Omental fat pad (tissue), 4 donors: ENCODE data around the gene RELT. TPM values are rescaled to one million over a fixed set of nuclear protein-coding genes. Genes with fewer than 3 reads are reported as not detected.

ENCODE experiments used
- ATAC-seq: fragments of 150-250 bp; one replicate; pipeline ENCODE4 v1.9.1; 2016; ENCODE audit warnings: mild to moderate bottlenecking, moderate library complexity; ENCODE audit not compliant: low FRiP score
- DNase-seq: peaks from one replicate; pipeline ENCODE4 v3.0.0-alpha.2; 2019; ENCODE audit warnings: low spot score
- total RNA-seq, 4 donors: library from RNA; depleted of rRNA; stranded (reverse); fragments of >200 nt; gene quantifications; one replicate each; pipeline ENCODE4 v1.1.0, GENCODE V29; 2016
- TF ChIP-seq, protein P1 (sequence below), 3 donors: fragments of 450-650 bp; IDR thresholded peaks; one replicate each; pipeline ENCODE4 v1.5.1; 2016 to 2017; ENCODE audit warnings: antibody characterized with exemption in 3 of 3, mild to moderate bottlenecking in 3 of 3, moderate library complexity in 2 of 3

The RELT gene
- total RNA-seq, 4 donors from 2014 or later = 5.0 to 21.6 (median 9.0) TPM

DNA sequence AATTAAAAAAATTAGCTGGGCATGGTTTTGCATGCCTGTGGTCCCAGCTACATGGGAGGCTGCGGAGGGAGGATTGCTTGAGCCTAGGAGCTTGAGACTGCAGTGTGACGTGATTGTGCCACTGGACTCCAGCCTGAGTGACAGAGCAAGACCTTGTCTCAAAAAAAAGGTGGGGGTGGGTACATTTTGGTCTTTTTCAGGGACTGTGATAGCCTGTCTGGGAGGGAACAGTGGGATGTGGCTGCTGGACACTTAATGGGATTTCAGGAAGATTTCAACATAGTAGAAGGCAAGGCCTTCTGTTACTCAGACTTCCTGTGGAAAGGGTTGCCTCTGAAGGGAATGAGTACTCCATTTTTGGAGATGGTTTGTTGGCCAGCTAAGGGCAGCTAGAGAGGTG is 40.6 kb downstream of the RELT start:
- no peak for ATAC-seq
- TF ChIP-seq, protein P1, sequence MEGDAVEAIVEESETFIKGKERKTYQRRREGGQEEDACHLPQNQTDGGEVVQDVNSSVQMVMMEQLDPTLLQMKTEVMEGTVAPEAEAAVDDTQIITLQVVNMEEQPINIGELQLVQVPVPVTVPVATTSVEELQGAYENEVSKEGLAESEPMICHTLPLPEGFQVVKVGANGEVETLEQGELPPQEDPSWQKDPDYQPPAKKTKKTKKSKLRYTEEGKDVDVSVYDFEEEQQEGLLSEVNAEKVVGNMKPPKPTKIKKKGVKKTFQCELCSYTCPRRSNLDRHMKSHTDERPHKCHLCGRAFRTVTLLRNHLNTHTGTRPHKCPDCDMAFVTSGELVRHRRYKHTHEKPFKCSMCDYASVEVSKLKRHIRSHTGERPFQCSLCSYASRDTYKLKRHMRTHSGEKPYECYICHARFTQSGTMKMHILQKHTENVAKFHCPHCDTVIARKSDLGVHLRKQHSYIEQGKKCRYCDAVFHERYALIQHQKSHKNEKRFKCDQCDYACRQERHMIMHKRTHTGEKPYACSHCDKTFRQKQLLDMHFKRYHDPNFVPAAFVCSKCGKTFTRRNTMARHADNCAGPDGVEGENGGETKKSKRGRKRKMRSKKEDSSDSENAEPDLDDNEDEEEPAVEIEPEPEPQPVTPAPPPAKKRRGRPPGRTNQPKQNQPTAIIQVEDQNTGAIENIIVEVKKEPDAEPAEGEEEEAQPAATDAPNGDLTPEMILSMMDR (IDR thresholded peaks at IDR 0.05) = no peak
- DNase-seq = no peak

DNA sequence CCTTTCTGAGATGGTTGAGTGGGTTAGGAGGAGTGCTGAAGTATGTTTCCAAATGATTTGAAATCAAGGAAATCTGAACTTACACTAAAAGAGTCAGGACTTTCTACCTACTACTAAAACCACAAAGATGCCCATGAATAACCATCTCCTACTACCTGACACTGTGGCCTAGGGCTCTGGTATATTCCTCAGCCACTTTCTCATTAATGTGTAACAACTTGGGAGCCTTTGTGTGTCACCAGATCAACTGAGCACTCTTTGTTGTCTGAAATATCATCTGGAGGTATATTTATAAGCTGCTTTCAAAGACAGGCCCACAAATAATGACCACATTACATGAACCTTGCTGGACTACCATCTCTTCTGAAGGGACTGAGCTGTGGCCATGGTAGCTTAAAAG is 43.9 kb downstream of the RELT start:
- TF ChIP-seq, protein P1 (IDR thresholded peaks at IDR 0.05) = no peak
- ATAC-seq (no peak), DNase-seq (no peak)

DNA sequence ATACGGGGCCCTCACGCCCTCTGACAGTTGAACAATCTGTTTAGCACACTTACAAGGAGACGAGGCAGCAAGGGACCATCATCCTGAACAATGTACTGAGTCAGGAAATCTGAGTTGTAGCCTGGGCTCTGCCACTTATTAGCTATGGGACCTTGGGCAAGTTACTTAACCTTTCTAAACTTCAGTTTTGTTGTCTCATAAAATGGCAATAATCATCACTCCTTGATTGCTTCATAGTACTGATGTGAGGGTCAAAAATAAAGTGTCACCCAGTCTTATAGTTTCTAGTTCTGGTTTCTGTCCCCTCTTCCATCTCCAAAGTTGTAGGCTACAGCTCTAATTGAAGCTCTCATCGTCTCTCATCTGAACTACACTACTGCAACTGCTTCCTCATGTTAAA is 46.7 kb downstream of the RELT start:
- TF ChIP-seq, protein P1 (IDR thresholded peaks at IDR 0.05) = no peak
- no peak for ATAC-seq
- DNase-seq = no peak

DNA sequence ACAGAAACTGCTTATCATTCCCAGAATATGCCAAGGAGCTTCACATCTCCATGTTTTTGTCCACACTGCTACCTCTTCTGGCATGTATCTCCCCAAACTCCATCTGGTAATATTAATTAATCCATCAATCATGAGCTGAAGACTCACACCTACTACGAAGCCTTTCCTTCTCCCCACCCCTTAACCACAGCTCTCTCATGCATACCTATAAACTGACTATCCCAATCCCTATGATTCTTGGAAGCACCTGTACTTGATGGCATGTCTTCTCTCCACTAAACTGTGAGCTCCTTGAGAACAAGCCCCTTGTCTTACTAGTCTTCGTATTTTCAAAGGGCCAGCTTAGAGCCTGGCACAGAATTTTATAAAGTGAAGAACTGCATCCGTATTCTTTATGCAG is 47.3 kb downstream of the RELT start:
- ATAC-seq (no peak), DNase-seq (no peak)
- TF ChIP-seq, protein P1 (IDR thresholded peaks at IDR 0.05) = no peak

DNA sequence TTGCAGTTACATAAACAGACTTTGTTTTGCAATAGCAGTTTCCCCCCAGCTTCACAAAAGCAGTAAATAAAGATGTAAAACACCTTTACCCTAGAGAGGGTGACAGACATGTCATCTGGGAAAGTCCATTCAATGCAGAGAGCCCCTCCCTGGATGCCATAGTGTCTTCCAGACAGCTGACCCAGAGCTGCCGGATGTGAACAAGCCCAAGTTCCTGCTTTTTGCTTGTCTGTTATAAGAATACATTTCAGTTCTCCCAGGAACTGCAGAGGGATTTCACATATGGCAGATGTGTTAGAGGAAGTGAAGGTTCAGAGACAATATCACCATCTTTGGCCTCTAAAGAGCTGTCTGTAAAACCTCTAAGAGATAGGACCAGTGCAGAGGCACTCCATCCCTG is 48.9 kb downstream of the RELT start:
- TF ChIP-seq, protein P1 (IDR thresholded peaks at IDR 0.05) = no peak
- DNase-seq (no peak), ATAC-seq (no peak)

DNA sequence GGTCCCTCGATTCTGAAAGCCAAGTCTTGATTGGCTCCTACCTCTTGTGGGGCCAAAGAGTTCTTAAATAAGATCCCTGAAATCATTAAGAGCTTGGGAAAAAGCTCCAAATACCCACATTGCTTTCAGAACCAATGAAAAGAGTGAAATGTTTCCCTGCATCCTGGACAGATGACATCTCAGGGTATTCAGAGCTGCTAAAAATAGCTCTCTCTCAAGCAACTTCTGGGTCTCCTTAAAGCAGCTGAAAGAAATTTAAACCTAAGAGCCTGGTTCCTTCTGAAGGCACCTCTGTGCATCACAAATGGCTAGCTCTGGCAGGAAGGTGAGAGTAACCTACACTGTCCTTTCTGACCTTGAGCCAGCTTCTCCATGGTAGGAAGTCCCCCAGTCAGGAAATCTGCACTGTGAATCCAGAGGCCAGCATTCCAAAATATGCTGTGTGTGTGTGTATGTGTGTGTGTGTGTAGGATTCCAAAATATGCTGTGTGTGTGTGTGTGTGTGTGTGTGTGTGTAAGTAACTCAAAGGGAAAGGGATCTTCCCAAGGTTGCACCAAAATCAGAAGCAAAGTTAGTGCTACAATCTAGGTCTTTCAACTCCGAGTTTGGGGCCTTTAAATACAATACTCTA is 50.1 kb downstream of the RELT start:
- TF ChIP-seq, protein P1 (IDR thresholded peaks at IDR 0.05) = no peak

DNA sequence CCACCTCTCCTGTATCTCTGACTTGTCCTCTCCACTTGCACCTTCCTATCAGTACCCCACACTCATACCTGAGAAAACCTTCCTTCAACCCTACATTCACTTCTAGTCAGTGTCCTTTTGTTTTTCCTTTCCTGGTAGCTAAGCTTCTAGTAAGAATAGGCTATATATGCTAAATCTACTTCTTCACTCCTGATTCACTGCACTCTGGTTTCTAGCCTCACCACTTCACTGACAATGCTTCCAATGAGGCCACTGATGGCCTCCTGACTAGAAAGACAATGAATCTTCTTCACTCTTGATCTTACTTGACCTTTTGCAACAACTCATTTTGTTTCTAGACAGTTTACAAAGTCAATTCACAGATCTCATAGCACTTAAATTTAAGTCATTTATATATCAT is 52.0 kb downstream of the RELT start:
- DNase-seq (no peak), ATAC-seq (no peak)
- TF ChIP-seq, protein P1 (IDR thresholded peaks at IDR 0.05) = no peak

More for the DNA sequence above, 50.1 kb downstream of the RELT start:
- ATAC-seq (no peak), DNase-seq (no peak)
